H54 (cell line): Measurements from ENCODE around the gene TMEM74B.
"Not testable (repeated sequence)": the region's sequence is repeated elsewhere in the genome, so short reads cannot be mapped to it uniquely, and the experiment has no call there.

Source experiments
- DNase-seq: peaks from one replicate; pipeline ENCODE4 v3.0.0; 2011; ENCODE audit warnings: low spot score, mixed read lengths; ENCODE audit not compliant: insufficient read length
- FAIRE-seq: peaks from 3 replicates; lab custom pipeline; 2011; peaks lifted over from hg19 to GRCh38; lab: Jason Lieb, UNC
- POLR2A ChIP-seq: IDR thresholded peaks from 2 replicates; pipeline ENCODE4 v1.6.1; 2011; ENCODE audit warnings: low read depth, mild to moderate bottlenecking, low read length

TMEM74B gene

DNA sequence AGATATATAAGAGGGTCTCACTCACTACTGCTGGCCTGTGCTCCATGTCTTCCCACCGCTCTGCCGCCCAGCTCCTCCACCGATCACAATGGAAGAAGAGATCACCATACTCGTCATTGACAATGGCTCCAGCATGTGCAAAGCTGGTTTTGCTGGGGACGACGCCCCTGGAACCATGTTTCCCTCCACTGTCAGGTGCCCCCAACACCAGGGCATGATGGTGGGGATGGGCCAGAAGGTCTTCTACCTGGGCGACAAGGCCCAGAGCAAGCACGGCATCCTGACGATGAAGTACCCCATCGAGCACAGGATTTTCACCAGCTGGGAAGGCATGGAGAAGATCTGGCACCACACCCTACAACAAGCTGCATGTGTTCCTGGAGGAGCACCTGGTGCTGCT is 24.3 kb downstream of the TMEM74B start:
- FAIRE-seq (no peak), DNase-seq (no peak)
- no peak for TF ChIP-seq POLR2A

DNA sequence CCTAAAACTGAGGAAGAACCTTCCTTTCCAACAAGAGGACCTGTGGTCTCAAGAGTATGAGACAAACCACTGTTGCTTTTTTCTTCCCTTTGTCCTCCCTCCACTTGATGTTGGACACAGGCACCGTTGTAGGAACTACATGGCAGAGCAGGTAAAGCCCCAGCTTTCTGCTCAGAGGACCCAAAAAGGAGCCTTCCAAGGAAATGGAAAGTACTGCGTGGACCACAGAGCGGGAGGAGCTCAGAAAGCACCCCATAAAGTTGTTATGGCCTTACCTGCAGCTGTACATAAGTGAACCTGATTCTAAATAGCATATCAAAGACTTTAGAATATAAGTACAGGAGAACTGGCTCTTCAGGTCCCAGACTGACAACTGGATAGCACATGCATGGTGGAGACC is 29.4 kb downstream of the TMEM74B start:
- no peak for TF ChIP-seq POLR2A
- FAIRE-seq (no peak), DNase-seq (no peak)

DNA sequence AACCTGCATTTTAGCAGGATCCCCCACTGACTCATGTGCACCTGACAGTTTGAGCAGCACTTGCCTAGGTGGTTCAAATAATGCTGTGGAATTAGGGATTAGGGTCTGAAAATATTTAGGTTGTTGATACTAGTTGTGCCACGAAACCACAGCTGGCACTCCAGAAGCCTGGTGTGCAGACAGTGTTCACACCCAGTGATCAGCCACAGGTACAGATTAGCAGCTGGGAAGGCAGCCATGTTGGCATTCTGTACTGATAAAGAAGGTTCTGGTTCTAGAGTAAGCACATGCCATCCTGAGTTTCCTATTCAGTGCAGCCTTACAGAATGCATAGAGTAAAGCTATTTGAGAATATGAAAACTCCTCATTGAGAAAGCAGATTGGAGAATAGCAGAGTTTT is 30.1 kb downstream of the TMEM74B start:
- no peak for FAIRE-seq

DNA sequence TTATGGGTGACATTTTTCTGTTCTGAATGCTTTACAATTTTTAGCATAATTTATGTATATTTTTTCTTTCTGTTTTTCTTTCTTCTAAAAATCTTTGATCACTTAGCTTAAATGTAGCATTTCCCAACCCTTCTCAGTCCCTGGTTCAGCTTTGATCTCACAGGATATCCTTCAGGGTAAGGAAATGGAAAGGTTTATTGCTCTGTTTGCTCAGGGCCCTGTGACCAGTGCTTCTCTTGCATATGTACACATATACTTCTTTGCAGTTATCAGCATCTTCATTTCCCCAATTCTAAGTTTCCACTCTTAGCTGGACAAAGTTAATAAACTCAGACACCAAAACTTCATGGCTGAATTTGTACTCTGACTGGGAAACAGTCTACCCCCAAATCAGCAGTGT is 30.6 kb downstream of the TMEM74B start:
- FAIRE-seq: no peak
- no peak for DNase-seq
- no peak for TF ChIP-seq POLR2A

More for the DNA sequence above, 30.1 kb downstream of the TMEM74B start:
- no peak for TF ChIP-seq POLR2A
- DNase-seq: no peak

DNA sequence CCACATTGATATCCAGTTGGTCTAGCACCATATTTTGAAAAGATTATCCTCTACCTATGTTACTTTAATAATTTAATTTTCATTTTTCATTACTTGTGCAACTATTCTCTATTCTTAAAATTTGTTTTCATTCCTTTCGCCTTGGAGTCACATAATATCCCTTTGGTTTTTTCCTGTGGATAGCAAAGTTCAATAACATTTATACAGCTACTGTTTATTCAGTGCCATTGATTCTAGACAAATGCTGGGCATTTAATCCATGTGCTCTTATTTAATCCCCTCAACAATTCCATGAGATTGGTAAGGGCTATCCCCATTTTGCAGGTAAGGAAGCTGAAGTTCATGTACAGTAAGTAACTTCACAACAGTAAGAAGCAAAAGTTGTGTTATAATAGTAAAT is 33.8 kb downstream of the TMEM74B start:
- TF ChIP-seq POLR2A: no peak
- DNase-seq (no peak), FAIRE-seq (no peak)

DNA sequence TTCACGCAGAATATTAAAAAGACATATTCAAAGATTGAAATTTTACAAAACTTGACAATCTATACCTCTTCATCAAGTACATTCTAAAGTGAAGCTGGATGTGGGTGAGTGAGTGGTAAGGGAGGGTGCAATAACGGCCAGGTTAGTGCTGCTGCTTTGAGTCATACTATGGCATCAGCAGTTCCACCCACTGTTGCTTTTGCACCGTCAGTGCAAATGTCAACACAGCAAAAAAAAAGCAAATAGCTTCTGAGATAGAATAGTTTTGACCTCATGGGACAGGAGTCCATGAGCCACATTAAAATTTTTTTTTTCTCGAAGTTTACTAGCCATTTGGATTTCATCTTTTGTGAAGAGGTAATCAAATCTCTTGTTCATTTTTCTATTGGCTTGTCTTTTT is 34.6 kb downstream of the TMEM74B start:
- FAIRE-seq: no peak
- no peak for DNase-seq
- no peak for TF ChIP-seq POLR2A

DNA sequence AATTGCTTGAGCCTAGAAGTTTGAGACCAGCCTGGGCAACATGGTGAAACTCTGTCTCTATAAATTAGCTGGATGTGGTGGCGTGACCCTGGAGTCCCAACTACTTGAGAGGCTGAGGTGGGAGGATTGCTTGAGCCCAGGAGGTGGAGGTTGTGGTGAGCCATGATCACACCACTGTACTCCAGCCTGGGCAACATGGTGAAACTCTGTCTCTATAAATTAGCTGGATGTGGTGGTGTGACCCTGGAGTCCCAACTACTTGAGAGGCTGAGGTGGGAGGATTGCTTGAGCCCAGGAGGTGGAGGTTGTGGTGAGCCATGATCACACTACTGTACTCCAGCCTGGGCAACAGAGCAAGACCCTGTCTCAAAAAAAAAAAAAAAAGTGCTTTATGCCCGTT is 35.0 kb downstream of the TMEM74B start:
- not testable (repeated sequence) for DNase-seq, FAIRE-seq

DNA sequence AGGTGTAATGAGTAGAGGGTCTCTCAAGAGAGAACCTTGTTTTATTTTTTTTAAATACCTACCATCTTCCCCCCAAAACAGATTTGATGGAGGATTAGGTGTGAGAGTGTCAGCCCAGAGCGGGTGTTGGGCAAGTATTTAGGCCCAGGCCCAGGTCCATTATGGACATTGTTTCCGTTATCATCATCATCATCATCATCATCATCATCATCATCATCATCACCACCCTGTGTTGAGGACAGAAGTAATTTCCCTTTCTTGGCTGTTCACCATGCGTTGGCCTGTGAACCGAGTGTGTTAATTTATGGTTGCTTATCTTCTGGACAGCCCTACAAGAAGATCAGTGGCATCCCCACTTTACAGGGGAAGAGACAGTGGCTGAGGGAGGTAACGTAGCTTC is 37.8 kb downstream of the TMEM74B start:
- no peak for DNase-seq
- FAIRE-seq: no peak
- TF ChIP-seq POLR2A: no peak

DNA sequence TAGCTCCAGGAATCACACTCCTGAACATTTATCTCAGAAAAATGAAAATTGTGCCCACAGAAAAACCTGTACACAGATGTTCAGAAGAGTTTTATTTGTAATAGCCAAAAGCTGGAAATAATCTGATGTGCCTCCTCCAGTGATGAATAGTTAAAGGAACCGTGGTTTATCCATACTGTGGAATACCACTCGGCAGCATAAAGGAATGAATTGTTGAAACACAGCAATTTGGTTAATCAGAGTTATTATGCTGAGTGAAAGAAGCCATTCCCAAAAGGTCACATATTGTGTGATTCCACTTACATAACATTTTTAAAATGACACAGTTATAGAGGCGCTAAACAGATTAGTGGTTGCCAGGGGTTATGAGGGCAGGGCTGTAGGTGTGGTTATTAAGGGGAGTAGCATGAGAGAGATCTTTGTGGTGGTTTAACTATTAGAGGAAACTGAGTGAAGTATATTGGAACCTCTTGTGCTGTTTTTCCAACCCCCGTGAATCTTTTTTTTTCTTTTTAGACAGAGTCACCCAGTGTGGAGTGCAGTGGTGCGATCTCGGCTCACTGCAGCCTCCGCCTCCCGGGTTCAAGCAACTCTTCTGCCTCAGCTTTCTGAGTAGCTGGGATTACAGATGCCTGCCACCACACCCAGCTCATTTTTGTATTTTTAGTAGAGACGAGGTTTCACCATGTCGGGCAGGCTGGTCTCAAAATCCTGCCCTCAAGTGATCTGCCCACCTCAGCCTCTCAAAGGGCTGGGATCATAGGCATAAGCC is 40.2 kb downstream of the TMEM74B start:
- no peak for TF ChIP-seq POLR2A
- no peak for FAIRE-seq
- DNase-seq: no peak

DNA sequence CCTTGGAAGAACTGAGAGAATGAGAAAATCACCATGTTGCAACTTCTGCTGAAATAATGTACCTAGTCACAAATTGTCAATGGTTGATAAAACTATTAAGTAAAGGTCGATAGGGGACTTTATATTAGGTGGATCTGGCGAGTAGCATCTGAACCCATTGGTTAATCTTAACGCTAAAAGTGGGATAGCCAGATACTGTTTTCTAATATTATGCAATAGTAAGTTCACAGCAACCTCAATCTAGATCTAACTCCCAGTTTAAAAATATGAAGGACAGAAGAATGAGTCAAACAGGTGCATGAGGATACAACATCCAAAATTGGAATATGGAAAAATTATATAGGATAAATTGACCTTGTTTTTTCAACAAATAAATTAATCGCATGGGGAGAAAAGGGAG is 47.5 kb downstream of the TMEM74B start:
- TF ChIP-seq POLR2A: no peak
- no peak for FAIRE-seq
- no peak for DNase-seq

DNA sequence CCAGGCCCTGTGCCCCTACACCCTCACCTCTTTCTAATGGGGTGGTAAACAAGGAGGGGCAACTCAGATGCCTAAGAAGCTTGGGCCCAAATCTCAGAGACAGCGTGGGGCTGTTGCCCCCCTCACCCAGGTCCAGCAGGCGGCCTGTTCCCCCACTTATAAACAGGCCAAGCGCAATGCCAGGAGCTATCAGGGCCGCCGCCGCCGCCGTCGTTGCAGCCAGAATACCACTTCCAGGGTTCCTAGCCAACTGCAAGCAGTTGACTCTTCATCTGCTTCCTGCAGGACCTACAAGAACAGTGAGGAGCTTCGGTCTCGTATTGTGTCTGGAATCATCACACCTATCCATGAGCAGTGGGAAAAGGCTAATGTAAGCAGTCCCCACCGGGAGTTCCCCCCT is 49.9 kb downstream of the TMEM74B start:
- FAIRE-seq (no peak), DNase-seq (no peak)
- TF ChIP-seq POLR2A: no peak

DNA sequence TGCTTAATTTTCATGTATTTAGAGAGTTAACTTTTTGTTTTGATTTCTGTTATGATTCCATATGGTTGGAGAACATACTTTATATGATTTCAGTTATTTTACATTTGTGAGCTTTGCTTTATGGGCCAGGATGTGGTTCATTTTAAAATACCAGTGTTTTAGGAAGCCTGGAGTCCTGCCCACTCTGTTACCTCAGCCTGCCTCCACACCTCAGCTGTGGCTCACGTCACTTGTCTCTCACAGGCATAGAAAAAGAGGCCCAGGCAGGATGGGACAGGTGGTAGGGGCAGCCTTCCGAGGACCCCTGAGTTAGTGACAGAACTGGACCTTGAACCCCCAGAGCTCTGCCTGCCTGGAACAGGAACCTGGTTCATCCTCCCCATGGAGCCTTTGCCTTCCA is 50.4 kb downstream of the TMEM74B start:
- FAIRE-seq (no peak), DNase-seq (no peak)
- TF ChIP-seq POLR2A: no peak

DNA sequence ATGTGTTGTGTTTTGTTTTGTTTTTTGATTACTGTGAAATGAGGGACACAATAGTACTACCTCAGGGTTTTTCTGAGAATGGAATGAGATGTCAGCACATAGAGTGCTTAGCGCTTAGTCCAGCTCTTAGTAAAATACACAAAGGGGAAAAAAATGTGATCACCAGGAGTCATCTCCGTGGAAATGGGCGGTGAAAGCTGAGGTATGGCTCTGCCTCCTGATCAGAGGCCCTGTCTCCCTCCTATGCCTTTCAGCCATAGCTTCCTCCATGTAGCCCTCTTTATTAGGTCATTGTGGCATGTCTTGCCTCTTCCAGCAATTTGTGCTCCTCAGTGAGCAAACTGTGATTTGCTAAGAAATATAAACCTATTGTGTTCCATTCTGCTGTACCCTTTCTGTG is 53.4 kb downstream of the TMEM74B start:
- DNase-seq (no peak), FAIRE-seq (no peak)
- TF ChIP-seq POLR2A: no peak

DNA sequence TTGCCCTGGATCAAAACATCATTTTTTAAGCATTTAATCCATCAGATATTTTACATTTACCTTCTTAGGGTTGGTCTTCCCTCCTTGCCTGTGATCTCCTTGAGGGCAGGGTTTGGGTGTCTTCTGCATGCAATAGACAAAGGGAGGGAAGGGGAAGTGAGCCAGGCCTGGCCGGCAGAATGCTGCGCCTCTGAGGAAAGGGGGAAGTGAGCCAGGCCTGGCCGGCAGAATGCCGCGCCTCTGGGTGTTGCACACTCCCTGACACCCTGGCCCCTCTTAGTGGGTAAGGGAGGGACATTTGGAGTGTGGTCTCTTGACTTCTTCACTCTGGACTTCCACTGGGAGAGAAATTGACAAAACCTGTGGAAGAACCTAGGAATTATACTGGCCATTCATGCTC is 53.9 kb downstream of the TMEM74B start:
- TF ChIP-seq POLR2A: no peak
- DNase-seq (no peak), FAIRE-seq (no peak)
